ENCODE measurements around the gene FNDC3B. TPM values are rescaled to one million over a fixed set of nuclear protein-coding genes. Genes with fewer than 3 reads are reported as not detected.
"Not testable (repeated sequence)": the region's sequence is repeated elsewhere in the genome, so short reads cannot be mapped to it uniquely, and the experiment has no call there.

FNDC3B gene
- total RNA-seq, 1 experiment from 2014 or later, result 48.6 TPM

- no TSS peak for BruUV-seq (replicated peaks)
- H3K36me3 ChIP-seq (ENCODE audit: low read depth, low read length), result peaks cover 32% of the 10 kb centered on the region
Measured at GRCh38 chr3:172365028-172365567, 325.7 kb downstream of the FNDC3B start.

GRCh38 chr3:172367205-172368105, 328.1 kb downstream of the FNDC3B start:
- Histone ChIP-seq H3K4me3 (ENCODE audit: low read length) (no peak overlapping the region), H2AFZ (ENCODE audit: low read length) (no peak overlapping the region), H3K27me3 (ENCODE audit: low read length) (no peaks in the 10 kb centered on the region), H3K27ac (ENCODE audit: low read length) (no peak overlapping the region), H3K9ac (ENCODE audit: low read length) (no peak overlapping the region), H4K20me1 (ENCODE audit: low read length) (no peaks in the 10 kb centered on the region), H3K9me3 (ENCODE audit: low read length) (no peaks in the 10 kb centered on the region), H3K4me2 (ENCODE audit: low read length) (no peak overlapping the region), H3K9me2 (replicated peaks; ENCODE audit: low read length) (no peaks in the 10 kb centered on the region), H3F3A (ENCODE audit: low read length, unreplicated experiment) (no peaks in the 10 kb centered on the region), H3K36me3 (ENCODE audit: low read depth, low read length) (peaks cover 23% of the 10 kb centered on the region), H3K79me2 (ENCODE audit: low read length) (no peaks in the 10 kb centered on the region), H3K4me1 (ENCODE audit: insufficient read depth, low read length) (no peaks in the 10 kb centered on the region)
- CTCF ChIA-PET, result no interaction called here
- DNase-seq (no peak), ATAC-seq (no peak)
- intact Hi-C loops (cut with micrococcal nuclease), result no loop called here
- BruUV-seq (replicated peaks), result no TSS peak
- TF ChIP-seq EZH2 (IDR thresholded peaks at IDR 0.05; ENCODE audit: low read length, unreplicated experiment), result no peak
- no peak for TF ChIP-seq EZH2phosphoT487 (IDR thresholded peaks at IDR 0.05; ENCODE audit: borderline replicate concordance, low read length)
- no peak for TF ChIP-seq CTCF (conservative IDR thresholded peaks at IDR 0.05; ENCODE audit: low read depth, low read length)
- POLR2A ChIA-PET (ENCODE audit: unreplicated experiment), result no interaction called here

More at GRCh38 chr3:172365028-172365567, 325.7 kb downstream of the FNDC3B start:
- no peak overlapping the region for H3K9ac ChIP-seq (ENCODE audit: low read length)
- no peaks in the 10 kb centered on the region for H3K79me2 ChIP-seq (ENCODE audit: low read length)
- DNase-seq, result no peak
- no peak overlapping the region for H2AFZ ChIP-seq (ENCODE audit: low read length)
- H3K4me2 ChIP-seq (ENCODE audit: low read length), result no peak overlapping the region
- no peaks in the 10 kb centered on the region for H3F3A ChIP-seq (ENCODE audit: low read length, unreplicated experiment)
- no peak overlapping the region for H3K4me3 ChIP-seq (ENCODE audit: low read length)
- no peaks in the 10 kb centered on the region for H3K9me2 ChIP-seq (replicated peaks; ENCODE audit: low read length)
- H3K27me3 ChIP-seq (ENCODE audit: low read length), result no peaks in the 10 kb centered on the region
- TF ChIP-seq EZH2phosphoT487 (IDR thresholded peaks at IDR 0.05; ENCODE audit: borderline replicate concordance, low read length), result no peak
- no peak for TF ChIP-seq EZH2 (IDR thresholded peaks at IDR 0.05; ENCODE audit: low read length, unreplicated experiment)
- TF ChIP-seq CTCF (conservative IDR thresholded peaks at IDR 0.05; ENCODE audit: low read depth, low read length), result no peak
- H3K9me3 ChIP-seq (ENCODE audit: low read length), result no peaks in the 10 kb centered on the region
- ChIA-PET CTCF (no interaction called here), POLR2A (ENCODE audit: unreplicated experiment) (no interaction called here)
- no peaks in the 10 kb centered on the region for H3K4me1 ChIP-seq (ENCODE audit: insufficient read depth, low read length)
- no peaks in the 10 kb centered on the region for H4K20me1 ChIP-seq (ENCODE audit: low read length)
- intact Hi-C loops (cut with micrococcal nuclease), result no loop called here
- no peak overlapping the region for H3K27ac ChIP-seq (ENCODE audit: low read length)
- no peak for ATAC-seq

GRCh38 chr3:172368556-172368955, 329.2 kb downstream of the FNDC3B start:
- intact Hi-C loops (cut with micrococcal nuclease); POLR2A ChIA-PET (ENCODE audit: unreplicated experiment): not testable (repeated sequence)

More at GRCh38 chr3:172368556-172368955, 329.2 kb downstream of the FNDC3B start:
- H3K4me1 ChIP-seq (ENCODE audit: insufficient read depth, low read length); ATAC-seq; H3K27me3 ChIP-seq (ENCODE audit: low read length); H4K20me1 ChIP-seq (ENCODE audit: low read length); H3K27ac ChIP-seq (ENCODE audit: low read length); CTCF ChIA-PET; H3K9me2 ChIP-seq (replicated peaks; ENCODE audit: low read length); H3K4me2 ChIP-seq (ENCODE audit: low read length); DNase-seq; H3K9me3 ChIP-seq (ENCODE audit: low read length); H3F3A ChIP-seq (ENCODE audit: low read length, unreplicated experiment); H3K9ac ChIP-seq (ENCODE audit: low read length); H3K79me2 ChIP-seq (ENCODE audit: low read length); H2AFZ ChIP-seq (ENCODE audit: low read length); BruUV-seq (replicated peaks); H3K4me3 ChIP-seq (ENCODE audit: low read length): not testable (repeated sequence)
- peaks cover 13% of the 10 kb centered on the region; the same call in 1 of the 2 replicates for H3K36me3 ChIP-seq (ENCODE audit: low read depth, low read length)
